A549 treated with GW870086 at 1 μM for 4 hours (cell line): ENCODE measurements around the gene ASCL5. TPM values are rescaled to one million over a fixed set of nuclear protein-coding genes. Genes with fewer than 3 reads are reported as not detected.

Source experiments
- total RNA-seq: library from RNA; stranded (reverse); fragments of 200-300 nt; extraction: Qiagen RNA extraction; gene quantifications from 5 replicates; pipeline ENCODE4 v1.2.3, GENCODE V29; 2022; ENCODE audit warnings: low read depth

Gene ASCL5, protein sequence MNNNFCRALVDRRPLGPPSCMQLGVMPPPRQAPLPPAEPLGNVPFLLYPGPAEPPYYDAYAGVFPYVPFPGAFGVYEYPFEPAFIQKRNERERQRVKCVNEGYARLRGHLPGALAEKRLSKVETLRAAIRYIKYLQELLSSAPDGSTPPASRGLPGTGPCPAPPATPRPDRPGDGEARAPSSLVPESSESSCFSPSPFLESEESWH
- total RNA-seq = 0.09 to 0.23 TPM (median 0.10 TPM) in 4 of 5 replicates, not detected in the other

DNA sequence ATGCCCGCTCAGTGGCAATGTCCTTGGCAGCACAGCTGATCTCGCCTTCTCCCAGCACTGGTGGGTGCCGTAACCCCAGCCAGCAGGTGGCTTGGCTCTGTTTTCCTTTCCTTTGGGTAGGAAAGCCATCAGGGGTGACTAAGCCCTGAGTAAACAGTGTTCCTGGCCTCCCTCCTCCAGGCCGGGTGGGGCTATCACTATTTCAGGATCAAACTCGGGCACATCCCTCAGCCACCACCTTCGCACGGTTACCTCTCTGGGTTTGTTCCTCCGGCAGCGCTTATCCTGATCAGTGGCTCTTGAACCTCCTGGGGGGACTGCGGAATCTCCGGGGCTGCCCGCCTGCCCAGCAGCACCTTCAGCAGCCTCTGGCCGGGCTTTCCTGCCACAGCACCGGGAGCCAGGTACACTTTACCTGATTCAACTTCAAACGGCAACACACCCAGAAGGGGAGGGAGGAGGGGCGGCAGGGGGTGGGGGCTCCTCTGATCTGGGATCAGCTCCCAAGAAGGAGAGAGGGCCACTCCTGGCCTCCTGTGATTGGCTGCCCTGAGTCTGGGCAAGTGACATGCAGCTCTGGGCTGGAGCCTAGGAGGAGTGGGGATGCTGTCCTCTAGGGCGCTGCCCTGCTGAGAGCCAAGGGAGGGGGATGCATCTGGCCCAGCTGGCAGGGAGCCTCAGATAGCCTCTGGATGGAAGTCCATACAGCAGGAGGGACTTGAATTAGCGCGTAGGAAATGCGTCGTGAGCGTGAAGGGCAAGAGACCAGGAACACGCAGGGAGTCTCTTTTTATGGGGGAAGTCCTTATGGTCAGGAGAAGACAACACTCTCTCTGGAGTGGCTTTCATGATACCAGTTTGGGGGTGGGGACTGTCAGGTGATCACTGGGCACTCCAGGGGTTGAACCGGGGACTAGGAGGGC is at the start of gene ASCL5:
TSS of gene ASCL5 (minus strand) at position 353 of the 923 bp plus-strand sequence. CDS start 11,812 bp downstream, outside the sequence.

DNA sequence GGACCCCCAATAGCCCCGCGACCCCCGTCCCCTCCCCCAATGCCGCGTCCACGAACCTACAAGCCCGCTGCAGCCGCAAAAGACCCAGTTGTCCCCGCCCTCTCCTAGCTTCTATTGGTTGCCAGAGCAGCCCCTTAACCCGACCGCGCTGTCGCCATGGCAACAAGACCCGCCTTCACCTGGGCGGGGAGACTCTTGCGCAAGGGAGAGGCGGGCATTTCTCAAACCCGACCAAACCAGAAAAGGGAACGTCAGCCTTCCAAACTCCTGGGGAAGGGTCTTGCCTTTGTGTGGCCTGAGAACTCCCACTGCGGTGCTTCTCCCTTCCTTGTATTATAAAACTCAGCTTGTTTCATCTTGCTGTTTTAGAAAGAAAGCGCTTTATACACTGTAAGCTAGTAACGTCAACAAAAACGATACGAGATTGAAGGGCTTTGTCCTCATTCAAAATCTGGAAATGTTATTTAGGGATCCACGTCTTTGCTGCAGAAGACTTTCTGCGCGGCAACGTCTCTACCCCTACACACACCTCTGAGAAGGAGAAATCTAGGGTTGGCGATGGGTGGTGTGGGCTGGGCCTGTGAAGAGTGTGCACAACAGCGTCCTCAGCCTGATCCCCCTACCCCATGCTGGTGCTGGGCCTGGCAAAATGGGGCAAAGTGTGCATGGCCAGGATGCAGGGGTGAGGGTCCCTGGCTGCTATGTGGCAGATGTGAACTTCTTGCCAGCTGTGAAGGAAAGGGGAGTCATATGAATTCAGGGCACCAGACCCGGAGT is 27.6 kb upstream of the ASCL5 start, which contains the start of gene TMEM9:
TSS of gene TMEM9 (minus strand) at position 86 of the 777 bp plus-strand sequence. CDS start 551 bp downstream, outside the sequence.

DNA sequence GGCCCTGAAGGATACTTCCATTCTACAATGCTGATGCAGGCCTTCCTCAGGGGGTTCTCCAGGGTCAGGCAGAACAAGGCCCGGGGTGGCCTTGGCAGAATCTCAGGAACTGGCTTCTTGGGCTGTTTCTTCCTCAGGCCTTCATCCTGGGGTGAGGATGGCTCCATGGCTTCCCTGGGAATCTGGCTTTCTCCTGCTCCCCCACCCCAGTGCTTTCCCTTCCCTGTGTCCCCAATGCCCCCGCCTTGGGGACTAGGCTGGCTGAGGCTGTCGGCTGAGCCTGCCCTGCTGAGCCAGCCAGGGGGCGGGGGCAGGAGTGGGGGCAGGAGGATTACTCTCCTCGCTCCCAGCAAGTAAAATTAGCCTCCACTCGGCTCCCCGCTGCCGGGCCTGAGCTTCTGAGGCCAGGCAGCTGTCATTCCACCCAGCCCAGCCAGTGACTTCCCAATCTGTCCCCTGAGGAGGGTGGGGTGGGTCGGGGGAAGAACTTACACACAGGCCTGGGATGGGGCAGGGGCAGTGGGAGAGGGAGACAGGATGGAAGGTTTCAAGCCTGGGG is 14.7 kb downstream of the ASCL5 start, which contains the start of gene CACNA1S:
TSS of gene CACNA1S (minus strand) at position 254 of the 559 bp plus-strand sequence. CDS start at position 167, 87 bp downstream.

Other genes with a start within 250 kb of the ASCL5 start
- 43.6 to 60.0 TPM (median 49.4 TPM) in 5 replicates for gene INAVA, start 232.3 kb downstream of the ASCL5 start, total RNA-seq
- 1.4 to 2.7 TPM (median 2.2 TPM) in 5 replicates for gene KIF21B, start 103.5 kb downstream of the ASCL5 start, total RNA-seq
- not detected in 5 replicates for gene CACNA1S, start 14.8 kb downstream of the ASCL5 start, total RNA-seq
- gene TMEM9, start 27.3 kb upstream of the ASCL5 start, total RNA-seq = 77.3 to 90.1 TPM (median 89.8 TPM) in 5 replicates
- 0.45 to 0.91 TPM (median 0.64 TPM) in 5 replicates for gene IGFN1, start 63.6 kb upstream of the ASCL5 start, total RNA-seq
- gene PKP1, start 156.3 kb upstream of the ASCL5 start, total RNA-seq = 0.02 to 0.07 TPM (median 0.05 TPM) in 4 of 5 replicates, not detected in the other